Nephron progenitor cell (in vitro differentiated cells): ENCODE measurements around the gene RPRD1B.

Source experiments
- DNase-seq: peaks from one replicate; pipeline ENCODE4 v3.0.0; 2021
- H3K27ac Mint-ChIP-seq: 2 replicates; pipeline ENCODE4 v1.8.0; 2021; ENCODE audit warnings: mild to moderate bottlenecking, moderate library complexity, mixed read lengths
- H3K27me3 Mint-ChIP-seq: 2 replicates; pipeline ENCODE4 v1.8.0; 2021; ENCODE audit warnings: mild to moderate bottlenecking, low read depth, mixed read lengths; ENCODE audit not compliant: poor library complexity
- H3K36me3 Mint-ChIP-seq: 2 replicates; pipeline ENCODE4 v1.8.0; 2021; ENCODE audit warnings: low read depth, mixed read lengths
- H3K4me1 Mint-ChIP-seq: 2 replicates; pipeline ENCODE4 v1.8.0; 2021; ENCODE audit warnings: mixed read lengths
- H3K4me3 Mint-ChIP-seq: 2 replicates; pipeline ENCODE4 v1.8.0; 2021; ENCODE audit warnings: mild to moderate bottlenecking, moderate library complexity, mixed read lengths
- H3K9me3 Mint-ChIP-seq: 2 replicates; pipeline ENCODE4 v1.8.0; 2021; ENCODE audit warnings: mild to moderate bottlenecking, moderate library complexity, mixed read lengths
- TF ChIP-seq, protein P1 (sequence below): fragments of 200-600 bp; sonication (generic); IDR thresholded peaks from 2 replicates; pipeline ENCODE4 v1.5.0; 2021; ENCODE audit warnings: antibody characterized with exemption

The RPRD1B gene

DNA sequence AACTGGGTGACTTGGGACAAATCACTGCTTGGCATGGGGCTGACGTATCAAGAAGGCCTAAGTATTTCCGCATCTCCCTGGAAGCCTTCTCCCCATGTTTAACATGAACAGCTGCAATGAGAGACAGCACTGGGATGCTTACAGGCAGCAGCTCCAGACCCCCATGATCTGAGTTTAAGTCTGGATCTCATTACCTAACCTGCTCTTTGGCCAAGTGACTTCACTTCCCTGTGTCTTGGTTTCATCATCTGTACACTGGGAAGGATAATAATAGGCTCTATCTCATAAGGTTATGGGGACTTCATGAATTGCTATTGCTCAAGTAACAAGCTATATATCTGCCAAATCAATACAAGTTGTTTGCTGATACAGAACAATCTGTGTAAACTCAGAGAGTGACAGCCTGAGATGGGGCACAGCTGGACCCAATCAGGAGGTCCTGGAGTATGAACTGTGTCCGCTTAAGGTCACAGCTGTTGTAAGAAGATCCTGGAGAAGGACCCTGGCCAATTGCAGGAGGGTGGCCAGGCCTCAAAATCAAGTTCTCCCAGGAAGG is 75.5 kb downstream of the RPRD1B start:
- Mint-ChIP-seq H3K27me3 (no peaks in the 10 kb centered on the region), H3K36me3 (no peaks in the 10 kb centered on the region), H3K4me3 (no peak overlapping the region), H3K9me3 (peaks cover 5% of the 10 kb centered on the region), H3K4me1 (peaks cover 37% of the 10 kb centered on the region), H3K27ac (peak overlapping the region; percentile 65)
- DNase-seq: no peak
- TF ChIP-seq, protein P1, sequence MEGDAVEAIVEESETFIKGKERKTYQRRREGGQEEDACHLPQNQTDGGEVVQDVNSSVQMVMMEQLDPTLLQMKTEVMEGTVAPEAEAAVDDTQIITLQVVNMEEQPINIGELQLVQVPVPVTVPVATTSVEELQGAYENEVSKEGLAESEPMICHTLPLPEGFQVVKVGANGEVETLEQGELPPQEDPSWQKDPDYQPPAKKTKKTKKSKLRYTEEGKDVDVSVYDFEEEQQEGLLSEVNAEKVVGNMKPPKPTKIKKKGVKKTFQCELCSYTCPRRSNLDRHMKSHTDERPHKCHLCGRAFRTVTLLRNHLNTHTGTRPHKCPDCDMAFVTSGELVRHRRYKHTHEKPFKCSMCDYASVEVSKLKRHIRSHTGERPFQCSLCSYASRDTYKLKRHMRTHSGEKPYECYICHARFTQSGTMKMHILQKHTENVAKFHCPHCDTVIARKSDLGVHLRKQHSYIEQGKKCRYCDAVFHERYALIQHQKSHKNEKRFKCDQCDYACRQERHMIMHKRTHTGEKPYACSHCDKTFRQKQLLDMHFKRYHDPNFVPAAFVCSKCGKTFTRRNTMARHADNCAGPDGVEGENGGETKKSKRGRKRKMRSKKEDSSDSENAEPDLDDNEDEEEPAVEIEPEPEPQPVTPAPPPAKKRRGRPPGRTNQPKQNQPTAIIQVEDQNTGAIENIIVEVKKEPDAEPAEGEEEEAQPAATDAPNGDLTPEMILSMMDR: no peak

DNA sequence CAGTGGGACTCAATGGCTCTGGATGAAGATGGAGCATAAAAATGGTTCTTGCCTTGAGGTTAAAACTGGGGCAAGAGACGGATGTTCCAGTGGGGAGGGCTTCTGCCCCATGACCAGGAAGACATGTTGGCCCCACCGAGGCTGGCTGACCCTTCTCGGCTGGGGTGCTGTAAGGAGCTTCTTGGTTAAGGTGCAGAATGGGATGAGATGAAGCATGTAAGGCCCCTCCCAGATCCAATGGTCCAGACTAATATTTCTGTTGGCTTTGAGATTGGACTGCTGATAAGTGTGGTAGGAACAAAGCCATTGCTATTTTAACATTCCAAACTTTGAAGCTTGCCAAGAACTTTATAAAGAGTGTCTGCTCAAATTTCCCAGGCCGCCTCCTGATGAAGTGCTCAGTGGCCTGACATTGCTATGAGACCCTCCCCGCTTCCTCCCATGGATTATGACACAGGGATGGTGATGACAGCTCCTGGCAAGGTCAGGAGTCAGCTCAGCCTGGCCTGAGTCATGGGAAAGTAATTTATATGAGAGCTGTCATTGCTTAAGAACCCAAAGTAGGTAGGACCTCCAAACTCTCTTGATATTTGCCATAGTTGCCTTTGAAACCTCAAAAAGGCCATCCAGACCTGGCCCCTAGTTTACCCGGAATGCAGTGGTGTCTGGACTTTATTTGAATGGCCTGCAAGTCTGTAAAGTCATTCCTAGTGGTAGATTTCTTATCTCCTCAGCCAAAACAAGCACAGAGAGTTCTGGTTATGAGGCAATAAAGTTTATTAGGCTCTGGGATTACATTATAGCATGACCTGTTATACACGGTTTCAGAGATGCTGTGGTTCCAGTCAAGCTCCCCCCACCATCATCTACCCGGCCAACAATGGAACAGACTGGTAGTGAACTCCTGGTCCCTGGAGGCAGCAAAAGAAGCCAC is 76.3 kb downstream of the RPRD1B start:
- no peak overlapping the region for H3K27ac Mint-ChIP-seq
- H3K36me3 Mint-ChIP-seq: no peaks in the 10 kb centered on the region
- no peak for DNase-seq
- TF ChIP-seq, protein P1: no peak
- peaks cover 5% of the 10 kb centered on the region for H3K9me3 Mint-ChIP-seq
- no peak overlapping the region for H3K4me3 Mint-ChIP-seq
- peaks cover 38% of the 10 kb centered on the region for H3K4me1 Mint-ChIP-seq
- H3K27me3 Mint-ChIP-seq: no peaks in the 10 kb centered on the region

DNA sequence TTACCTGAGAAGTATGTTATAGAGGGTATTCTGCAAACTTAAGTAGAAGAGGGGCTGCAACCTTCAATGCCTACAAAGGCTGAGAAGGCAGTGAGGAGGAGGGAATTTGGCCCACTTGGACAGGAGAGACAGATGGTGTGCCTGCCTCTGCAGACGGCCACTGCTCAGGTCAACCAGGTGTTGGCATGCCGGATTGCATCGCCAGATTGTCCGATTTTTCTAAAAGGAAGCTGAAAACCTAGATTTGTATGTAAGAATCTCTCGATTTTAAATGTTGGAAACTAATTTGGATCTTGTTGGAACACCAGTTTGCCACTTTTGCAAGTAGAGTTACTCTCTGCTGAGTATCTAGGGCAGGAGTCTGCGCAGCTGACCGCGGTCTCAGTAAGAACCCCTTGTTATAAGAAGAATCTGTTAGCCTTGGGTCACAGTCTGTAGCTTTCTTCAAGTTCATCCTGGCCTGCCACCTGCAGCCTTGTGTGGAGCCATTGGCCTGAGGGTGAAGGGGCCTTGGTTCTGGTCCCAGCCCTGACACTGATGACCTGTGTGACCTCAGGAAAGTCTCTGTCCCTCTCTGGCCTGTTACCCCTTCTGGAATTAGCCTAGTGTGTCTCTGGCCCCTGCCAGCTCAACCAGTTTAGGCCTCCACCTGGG is 77.1 kb downstream of the RPRD1B start:
- H3K36me3 Mint-ChIP-seq: no peaks in the 10 kb centered on the region
- H3K27me3 Mint-ChIP-seq: no peaks in the 10 kb centered on the region
- DNase-seq: no peak
- TF ChIP-seq, protein P1: no peak
- no peak overlapping the region for H3K4me3 Mint-ChIP-seq
- H3K4me1 Mint-ChIP-seq: peaks cover 44% of the 10 kb centered on the region
- no peak overlapping the region for H3K27ac Mint-ChIP-seq
- peaks cover 5% of the 10 kb centered on the region for H3K9me3 Mint-ChIP-seq

DNA sequence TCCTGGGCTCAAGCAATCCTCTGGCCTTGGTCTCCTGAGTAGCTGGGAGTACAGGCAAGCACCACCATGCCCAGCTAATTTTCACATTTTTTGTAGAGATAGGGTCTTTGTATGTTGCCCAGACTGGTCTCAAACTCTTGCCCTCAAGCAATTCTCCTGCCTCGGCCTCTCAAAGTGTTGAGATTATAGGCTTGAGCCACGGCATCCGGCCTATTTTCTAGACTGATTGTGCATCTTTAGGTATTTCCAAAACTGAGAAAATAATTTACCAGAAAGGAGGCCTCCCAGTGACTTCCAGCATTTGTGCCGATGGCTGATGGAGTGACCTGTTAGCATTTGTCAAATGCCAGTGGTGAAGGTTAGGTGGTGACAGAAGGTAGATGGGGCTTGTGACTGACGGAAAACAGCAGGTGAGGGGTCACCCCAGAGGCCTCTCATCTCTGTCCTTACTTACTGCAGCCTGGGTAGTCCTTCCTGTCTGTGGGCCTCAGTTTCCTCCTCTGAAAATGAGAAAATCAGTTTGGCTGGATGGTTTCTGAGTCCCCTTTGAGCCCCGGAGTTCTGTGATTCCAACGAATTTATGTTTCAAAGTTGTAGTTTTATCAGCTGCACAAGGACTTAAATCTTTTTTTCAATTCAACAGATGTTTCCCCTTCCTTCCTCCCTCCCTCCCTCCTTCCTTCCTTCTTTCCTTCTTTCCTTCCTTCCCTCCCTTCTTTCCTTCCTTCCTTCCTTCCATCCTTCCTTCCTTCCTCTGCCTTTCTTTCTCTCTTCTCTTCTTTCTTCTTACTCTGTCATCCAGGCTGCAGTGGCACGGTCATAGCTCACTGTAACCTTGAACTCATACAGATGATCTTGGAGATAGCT is 78.1 kb downstream of the RPRD1B start:
- peaks cover 44% of the 10 kb centered on the region for H3K4me1 Mint-ChIP-seq
- H3K27ac Mint-ChIP-seq: peak overlapping the region; percentile 38
- H3K4me3 Mint-ChIP-seq: no peak overlapping the region
- H3K36me3 Mint-ChIP-seq: no peaks in the 10 kb centered on the region
- H3K27me3 Mint-ChIP-seq: no peaks in the 10 kb centered on the region
- H3K9me3 Mint-ChIP-seq: peaks cover 4% of the 10 kb centered on the region
- DNase-seq: no peak
- TF ChIP-seq, protein P1: no peak

DNA sequence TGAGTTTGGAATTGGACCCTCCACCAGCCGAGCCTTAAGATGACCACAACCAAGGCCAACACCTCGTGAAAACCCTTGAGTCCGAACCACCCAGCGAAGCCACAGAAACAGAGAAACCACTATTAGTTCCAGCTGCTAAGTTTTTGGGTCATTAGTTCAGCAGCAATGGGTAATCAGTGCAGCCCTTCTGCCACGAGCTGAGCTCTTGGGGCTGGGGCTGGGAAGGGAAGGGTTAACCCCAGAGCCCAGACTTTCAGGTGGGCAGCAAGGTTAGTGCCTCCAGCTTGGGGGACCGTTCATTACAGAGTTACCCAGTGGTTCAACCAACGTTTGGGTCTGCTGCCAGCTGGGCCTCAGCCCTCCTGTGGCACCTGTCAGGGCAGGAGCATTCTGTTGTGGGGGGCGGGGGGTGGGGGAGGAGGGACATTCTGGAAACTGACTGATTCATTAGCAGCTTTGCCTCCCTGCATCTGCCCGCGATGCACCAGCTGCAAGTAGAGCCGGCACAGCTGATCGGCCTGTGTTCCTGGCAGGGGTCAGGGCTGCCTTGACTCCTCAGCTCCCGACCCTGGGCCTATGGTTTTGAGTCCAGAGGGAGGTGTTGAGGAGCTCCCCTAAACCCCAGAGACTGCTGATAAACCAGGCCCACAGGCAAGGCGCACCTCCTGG is 78.8 kb downstream of the RPRD1B start:
- H3K9me3 Mint-ChIP-seq: peaks cover 7% of the 10 kb centered on the region
- TF ChIP-seq, protein P1: no peak
- H3K36me3 Mint-ChIP-seq: no peaks in the 10 kb centered on the region
- H3K4me3 Mint-ChIP-seq: no peak overlapping the region
- H3K27me3 Mint-ChIP-seq: peaks cover 2% of the 10 kb centered on the region
- H3K4me1 Mint-ChIP-seq: peaks cover 44% of the 10 kb centered on the region
- no peak for DNase-seq
- H3K27ac Mint-ChIP-seq: peak overlapping the region; percentile 4
